Dedifferentiated amniotic fluid mesenchymal stem cell (primary cell): ENCODE measurements around the gene POFUT2.
"Not testable (repeated sequence)": the region's sequence is repeated elsewhere in the genome, so short reads cannot be mapped to it uniquely, and the experiment has no call there.

ENCODE experiments used
- DNase-seq: peaks from one replicate; pipeline ENCODE4 v3.0.0-alpha.2; 2016; ENCODE audit errors: extremely low spot score

POFUT2 gene

DNA sequence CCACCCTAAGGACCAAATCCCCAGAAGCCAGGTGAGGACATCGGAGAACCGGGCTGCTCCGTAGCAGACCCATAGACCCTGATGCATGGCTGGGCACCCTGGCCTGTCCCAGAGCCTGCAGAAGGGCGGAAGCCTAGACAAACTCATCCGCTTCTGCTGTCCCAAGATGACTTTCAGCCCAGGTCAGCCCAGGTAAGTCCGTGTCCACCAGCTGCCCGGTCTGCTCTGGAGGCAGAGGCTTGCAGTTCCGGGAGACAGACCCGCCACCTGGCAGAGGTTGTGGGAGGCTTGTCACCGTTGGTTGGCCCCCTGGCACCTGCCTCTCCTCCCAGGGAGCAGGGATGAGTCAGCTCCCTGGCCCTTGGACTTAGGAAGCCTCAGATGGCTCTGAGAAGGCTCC is 22.8 kb upstream of the POFUT2 start:
- DNase-seq = no peak

DNA sequence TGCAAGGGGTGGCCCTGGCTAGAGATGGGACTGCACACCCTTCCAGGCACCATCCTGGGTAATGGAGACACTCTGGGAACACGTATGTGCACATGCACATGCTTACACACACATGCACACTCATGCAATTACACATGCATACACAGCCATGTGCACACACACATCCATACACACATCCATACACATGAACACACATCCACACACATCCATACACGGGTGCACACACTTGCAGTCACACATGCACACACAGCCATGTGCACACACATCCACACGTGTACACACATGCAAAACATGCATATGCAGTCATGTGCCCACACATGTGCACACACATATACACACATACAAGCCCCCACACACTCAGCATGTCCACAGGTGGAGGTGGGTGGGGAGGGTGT is 22.3 kb upstream of the POFUT2 start:
- no peak for DNase-seq

DNA sequence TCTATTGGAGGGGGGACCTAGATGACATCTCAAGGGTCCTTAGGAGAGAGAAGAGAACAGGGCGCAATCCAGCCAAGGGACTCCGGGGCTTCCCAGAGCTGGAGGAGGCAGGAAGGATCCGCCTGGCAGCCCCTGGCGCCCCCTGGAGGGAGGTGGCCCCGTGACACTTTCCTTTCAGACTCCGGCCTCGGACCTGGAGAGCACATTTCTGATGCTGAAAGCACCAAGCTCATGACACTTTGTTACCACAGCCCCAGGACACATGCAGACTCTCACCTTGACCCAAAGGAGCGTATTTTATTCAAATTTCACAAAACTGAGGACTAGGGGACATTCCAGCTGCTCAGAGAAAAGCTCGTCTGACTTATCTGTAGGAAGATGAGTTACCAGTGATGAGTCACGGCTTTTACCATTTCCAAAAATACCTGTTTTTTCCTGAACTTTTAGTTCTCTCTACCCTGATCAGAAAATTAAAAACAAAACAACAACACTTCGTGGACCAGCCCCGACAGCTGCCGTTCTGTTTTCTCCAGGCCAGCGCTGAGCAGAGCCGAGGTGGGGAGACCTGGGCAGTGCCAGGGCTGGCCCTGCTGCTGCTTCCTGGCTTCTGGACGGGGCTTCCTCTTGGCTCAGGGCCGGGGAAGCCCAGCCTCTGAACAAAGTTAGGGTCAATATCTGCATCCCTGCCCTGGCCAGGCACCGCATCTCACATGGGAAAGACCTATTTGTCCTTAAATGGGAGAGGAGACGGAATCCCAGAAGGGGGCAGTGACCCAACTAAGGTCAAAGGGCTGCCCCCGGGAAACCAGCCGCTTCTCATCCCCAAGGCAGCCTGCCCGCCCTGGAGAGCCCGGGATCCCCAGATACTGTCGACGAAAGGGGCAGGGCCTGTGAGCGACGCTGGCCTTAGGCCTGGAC is 21.6 kb upstream of the POFUT2 start:
- DNase-seq = no peak

DNA sequence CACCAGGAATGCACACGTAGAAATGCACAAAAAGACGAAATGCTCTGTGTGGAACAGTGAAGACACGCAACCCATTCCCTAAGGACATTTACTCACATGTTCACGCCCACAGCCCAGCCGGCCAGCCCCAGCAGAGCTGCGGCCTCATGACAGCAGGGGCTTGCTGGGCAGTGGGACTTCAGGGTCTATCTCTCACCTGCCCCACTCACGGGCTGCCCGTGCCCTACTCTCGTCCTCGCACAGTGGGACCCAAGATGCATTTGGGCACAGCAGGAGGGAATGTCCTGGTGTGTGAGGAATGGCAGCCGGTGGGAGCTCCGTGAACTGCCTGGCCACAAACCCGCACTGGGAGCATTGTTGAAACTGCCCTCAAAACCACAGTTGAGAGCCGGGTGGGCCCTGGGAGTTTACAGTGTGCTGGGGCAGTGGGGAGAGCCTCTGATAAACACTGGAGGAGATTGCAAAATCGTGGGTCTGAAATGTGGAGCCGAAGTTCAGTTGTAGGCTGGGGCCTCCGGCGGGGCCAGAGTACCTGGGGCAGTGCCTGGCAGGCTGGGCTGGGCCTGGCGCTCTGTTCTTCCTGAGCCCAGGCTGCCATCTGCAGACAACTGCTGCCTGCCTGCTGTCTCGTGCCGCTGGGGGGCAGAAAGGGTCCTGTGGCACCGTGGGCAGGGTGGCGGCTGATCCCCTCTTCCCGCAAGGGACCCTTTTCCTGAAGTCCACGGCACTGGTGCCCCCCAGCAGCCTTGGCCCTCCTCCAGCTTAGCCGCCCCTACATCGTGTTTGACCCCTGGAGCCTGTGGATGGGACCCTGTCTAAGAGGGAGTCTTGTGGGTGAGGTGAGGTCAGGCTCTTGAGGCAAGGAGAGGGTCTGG is 20.7 kb upstream of the POFUT2 start:
- no peak for DNase-seq

DNA sequence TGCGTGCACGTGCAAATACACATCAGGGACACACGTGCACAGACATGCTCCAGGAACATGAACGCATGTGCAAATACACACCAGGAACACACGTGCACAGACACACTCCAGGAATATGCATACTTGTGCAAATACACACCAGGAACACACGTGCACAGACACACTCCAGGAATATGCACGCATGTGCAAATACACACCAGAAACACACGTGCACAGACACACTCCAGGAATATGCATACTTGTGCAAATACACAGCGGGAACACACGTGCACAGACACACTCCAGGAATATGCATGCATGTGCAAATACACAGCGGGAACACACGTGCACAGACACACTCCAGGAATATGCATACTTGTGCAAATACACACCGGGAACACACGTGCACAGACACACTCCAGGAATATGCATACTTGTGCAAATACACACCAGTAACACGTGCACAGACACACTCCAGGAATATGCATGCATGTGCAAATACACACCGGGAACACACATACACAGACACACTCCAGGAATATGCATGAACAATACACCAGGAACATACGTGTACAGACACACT is 20.0 kb upstream of the POFUT2 start:
- not testable (repeated sequence) for DNase-seq

DNA sequence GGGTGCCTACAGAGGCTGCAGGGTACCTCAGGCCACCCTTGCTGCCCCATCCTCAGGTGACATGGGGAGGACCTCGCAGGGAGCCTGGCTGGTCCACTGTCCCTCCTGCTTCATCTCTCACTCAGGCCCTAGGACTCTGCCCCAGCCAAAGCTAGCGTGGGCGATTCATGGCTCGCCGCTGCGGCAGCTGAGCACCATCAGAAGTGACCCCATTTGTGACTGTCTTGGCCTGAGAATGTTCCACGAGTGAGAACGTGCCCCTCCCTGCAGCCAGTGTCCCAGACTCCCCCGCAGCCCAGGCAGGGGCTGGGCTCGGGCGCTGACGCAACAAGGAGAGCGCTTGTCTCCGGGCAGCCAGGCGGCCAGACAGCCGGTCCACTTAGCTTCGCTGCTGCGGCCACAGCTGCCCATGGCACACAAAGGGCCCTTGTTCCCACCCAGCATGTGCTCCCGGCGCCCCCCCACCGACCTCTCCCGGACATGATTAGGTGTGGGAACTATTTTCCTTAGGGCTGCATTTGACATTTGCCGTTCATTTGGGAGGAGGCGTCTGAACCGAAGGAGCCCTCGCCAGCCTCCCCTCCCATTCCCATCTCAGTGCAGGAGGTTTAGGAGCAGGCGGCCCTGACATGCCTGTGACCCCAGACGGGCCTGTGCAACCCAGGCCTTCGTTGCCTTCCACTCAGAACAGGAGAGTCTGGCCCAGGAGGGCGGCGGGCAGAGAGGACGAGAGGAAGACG is 19.3 kb upstream of the POFUT2 start:
- no peak for DNase-seq

DNA sequence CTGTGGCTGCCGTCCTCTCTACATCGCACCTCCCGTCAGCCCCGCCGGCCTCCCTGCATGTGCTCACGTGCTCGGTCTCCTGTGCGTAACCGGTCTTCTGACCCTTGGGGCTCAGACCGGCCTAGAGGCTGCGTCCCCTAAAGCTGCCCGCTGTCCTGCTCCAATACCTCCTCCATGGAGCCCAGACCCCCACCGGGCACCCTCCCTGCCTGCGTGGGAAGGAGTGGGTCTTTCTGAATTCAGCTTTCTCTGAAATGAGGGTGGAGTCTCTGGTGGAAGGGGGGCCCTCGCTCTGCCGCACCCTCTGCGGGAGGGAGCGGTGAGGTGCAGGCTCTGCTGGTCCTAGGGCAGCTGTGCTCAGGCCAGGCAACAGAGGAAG is 18.7 kb upstream of the POFUT2 start:
- no peak for DNase-seq

DNA sequence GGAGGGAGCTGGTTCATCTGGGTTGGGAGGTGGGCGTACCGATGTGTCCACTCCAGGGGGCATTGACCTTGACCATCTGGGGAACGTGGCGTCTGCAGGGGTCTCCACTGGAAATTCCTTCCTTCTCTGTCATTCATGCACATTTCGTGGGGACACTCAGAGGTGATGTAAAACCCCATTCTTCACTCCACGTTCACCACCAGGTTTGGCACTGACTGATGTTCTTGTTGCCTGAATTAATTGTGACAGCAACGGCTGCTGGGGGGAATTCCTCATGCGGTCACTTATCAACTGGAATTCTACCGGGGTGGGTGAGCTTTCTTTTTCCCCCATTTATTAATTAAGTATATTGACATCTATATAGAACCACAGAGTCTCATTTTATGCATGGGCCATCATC is 18.1 kb upstream of the POFUT2 start:
- no peak for DNase-seq

DNA sequence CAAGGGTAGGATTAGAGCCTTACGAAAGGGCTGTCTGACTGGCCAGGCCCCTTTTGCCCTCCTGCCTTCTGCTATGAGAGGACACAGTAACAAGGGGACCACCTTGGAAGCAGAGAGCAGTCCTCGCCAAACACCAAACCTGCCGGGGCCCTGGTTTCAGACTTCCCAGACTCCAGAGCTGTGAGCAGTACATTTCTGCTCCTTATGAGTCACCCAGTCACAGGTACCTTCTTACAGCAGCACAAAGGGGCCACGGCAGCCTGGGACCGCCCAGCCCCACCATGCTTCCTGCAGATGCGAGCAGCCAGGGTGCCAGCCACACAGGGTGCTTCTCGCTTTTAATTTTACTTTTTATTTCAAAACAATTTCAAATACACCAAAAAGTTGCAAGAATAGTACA is 17.2 kb upstream of the POFUT2 start:
- no peak for DNase-seq

DNA sequence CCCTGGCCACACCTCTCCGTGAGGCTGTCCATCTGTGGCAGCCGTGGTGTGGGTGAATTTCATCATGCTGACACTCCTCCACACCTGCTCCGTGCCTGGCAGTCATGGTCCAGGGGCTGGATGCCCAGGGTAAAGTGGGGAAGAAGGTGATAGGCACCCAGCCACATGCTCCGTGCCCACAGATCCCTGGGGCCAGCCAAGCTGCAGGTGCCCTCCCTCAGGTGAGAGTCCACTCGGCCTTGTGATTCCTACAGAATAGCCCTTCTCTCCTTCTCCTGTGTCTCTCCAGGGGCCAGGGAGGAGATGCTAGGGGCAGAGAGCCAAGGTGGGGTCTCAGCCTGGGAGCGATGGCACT is 16.8 kb upstream of the POFUT2 start:
- no peak for DNase-seq

DNA sequence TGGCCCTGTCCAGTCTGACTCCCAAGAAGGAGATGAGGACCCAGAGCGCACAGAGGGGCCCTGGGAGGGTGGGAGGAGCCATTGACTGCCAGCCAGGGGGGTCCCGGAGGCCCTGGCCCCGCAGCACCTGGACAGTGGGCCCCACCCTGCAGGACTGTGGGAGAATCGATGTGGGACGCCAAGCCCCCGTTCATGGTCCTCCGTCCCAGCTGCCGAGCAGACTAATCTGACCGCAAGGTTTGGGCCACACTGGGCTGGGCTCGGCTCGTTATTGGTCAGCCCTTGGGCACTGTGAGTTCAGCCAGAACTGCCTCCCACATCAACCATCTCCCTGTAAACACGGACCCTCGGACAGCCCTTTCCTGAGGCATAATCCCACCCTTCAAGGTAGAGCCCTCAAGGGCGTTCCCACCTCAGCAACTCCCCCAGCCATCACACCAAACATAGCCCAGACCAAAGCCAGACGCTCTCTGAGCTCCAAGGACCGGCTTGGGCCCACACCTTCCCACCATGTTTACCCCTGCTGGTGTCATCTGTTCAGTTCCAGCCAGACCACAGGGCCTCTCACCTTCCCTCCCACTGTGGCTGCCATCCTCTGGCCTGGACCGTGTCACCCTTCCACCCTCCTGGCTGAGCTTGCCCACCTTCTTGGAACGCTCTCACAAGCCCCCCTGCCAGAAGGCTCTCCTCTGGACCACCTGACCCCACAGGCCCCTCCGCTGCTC is 16.2 kb upstream of the POFUT2 start:
- DNase-seq = no peak

DNA sequence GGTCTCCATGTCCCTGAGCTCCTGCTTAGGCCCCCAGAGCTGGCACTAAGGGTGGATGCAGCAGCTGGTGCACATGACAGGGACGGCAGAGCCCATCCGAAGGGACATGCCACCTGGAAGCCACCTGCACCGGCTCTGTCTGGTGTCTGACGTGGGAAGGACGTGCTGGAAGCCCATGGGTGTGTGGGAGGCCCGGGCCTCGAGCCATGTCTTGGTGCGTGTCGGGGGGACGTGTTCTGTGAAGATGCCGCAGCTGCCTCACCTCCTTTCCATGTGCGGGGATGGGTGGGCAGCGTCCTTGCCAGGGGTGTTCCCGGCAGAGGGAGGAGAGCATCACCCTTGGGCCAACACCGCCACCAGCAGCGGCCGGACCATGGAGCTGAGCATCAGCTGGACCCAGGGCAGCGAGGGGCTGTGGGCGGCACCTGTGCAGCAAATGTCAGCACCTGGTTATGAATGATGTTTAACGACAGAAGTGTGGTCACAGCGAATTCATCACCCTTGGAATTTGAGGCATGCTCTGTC is 15.5 kb upstream of the POFUT2 start:
- DNase-seq = no peak

DNA sequence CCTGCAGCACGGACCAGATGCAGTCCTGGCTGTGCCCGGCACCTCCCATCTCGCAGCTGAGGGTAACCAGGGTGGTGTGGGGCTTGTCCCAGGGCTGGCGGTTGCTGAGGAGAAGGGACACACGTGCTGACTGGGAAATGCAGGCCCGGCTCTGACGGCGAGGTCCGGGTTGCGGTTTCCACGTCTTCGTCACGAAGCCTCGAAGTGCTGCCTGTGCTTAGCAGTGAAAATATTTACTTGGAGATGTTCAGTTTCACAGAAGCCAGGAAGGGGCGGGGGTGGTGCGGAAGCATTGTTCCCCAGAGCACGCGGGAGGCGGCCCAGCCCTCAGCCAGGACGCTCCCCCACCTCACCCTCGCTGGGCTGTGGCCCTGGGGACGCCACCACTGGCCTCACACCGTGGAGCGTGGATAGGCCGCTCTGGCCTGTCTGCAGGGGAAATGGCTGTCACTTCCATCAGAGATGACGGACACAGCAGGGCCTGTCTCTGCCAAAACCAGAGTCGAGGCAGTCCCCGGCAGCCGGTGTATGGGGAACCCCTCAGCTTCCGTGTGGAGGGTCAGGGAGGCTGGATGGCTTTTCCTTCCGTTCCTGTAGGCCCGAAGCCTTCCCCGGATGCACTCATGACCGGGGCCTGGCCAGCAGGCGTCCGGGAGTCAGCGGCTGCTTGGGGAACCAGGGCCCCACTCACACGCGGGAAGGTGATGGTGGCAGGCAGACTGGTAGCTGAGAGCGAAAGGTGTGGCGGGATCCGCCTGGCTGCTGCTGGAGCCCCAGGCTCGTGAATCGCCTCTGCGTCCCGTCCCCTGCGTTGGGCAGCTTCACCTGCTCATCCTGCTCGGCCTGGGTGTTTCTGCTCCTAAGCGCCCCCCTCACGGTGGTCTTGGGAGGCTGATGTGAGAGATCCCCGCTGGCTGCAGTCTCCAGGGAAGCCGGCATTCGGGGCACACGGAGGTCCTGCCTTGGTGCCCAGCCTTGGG is 14.7 kb upstream of the POFUT2 start:
- no peak for DNase-seq

DNA sequence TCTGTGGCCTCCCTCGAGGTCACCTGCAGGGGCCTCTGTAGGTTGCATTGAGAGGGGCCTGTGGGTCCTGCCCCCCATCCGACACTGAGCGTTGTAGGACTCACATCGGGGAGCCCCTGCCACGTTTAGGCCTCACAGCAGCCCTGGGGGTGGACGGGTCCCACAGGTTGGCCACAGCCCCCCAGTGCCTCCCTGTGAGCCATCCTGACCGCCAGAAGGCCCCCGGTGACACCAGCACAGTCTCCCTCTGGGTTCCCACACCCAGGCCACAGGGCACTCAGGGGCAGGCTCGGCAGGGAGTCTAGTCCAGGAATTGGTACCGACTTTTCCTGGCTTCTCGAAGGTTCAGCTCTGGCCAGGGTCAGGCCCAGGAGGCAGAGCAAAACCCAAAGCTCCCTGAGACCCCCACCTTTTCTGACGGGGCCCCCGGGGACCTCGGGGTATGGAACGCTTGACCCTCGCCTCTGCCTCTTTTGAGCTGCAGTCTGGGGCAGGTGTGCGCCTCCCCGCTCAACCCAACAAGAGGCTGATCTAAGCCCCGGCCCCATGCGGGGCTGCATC is 13.9 kb upstream of the POFUT2 start:
- no peak for DNase-seq

DNA sequence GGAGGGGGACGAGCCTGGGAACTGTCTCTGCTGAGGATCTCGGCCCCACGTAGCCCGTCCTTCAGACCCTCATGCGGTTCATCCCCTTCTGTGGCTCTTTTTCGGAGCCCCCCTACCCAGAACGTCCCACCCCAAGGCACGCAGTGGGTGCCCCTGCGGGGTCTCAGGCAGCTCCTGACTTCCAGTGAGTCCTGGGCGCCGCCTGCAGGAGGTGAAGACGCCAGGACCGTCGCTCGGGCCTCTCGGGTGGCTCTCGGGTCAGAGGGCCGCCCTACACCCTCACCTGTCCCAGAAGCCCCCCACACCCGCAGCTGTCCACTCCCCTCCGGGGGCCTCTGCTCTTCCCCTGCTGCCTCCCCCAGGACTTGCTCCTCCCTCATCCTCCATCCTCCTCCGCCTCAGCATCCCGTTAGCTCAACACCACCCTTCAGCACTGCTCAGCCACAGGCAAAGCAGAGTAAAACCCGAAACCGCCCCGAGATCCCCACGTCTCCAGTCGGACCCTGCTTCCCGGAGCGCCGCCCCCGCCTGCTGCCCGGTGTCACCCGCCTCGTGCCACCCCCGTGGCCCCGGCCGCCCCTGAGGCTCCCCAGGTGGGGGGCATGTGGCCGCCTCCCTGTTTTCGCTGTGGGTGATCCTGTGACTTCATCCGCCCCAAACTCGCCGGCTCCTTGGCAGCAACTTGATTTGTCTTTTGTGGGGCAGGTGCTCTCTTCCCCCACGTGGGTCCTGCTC is 13.3 kb upstream of the POFUT2 start:
- DNase-seq = no peak

DNA sequence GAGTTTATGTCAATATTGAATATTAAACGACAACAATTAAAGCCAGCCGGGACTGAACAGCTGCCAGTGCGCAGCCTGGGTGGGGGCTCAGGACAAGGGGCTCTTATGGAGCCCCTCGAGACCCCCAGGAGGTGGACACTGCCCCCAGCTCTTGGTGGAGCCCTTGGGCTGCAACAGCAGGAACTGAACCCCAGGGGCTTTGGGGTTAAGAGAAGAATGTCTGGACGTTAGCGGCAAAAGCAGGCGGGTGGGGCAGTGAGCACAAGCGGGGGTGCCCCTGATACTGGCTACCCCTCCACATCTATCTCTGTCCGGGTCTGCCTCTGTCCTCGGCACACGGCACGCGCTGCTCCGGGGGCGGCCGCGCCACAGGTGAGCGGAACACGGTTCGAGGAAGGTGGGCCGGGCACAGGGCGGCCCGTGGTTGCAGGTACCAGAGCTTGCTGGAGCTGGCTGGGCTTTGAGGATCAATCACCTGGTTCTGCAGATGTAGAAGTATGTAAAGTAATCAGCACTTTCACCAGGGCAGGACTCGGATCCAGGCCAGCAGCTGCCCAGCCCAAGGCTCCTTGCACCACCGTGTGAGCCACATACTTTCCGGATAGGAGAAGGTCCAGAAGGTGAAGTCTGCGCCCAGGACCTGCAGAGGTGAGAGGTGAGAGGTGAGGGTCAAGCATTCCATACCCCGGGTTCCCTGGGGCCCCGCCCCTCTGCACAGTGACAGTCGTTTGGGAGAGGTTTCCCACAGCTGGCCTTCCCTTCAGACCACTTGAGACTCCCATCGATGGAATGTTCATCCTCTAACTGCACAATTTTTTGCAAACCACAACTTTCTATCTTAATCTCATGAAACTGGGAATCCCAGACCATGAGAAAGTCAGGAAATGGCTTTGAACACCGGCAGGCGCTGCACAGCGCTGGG is 12.4 kb upstream of the POFUT2 start:
- DNase-seq = no peak

DNA sequence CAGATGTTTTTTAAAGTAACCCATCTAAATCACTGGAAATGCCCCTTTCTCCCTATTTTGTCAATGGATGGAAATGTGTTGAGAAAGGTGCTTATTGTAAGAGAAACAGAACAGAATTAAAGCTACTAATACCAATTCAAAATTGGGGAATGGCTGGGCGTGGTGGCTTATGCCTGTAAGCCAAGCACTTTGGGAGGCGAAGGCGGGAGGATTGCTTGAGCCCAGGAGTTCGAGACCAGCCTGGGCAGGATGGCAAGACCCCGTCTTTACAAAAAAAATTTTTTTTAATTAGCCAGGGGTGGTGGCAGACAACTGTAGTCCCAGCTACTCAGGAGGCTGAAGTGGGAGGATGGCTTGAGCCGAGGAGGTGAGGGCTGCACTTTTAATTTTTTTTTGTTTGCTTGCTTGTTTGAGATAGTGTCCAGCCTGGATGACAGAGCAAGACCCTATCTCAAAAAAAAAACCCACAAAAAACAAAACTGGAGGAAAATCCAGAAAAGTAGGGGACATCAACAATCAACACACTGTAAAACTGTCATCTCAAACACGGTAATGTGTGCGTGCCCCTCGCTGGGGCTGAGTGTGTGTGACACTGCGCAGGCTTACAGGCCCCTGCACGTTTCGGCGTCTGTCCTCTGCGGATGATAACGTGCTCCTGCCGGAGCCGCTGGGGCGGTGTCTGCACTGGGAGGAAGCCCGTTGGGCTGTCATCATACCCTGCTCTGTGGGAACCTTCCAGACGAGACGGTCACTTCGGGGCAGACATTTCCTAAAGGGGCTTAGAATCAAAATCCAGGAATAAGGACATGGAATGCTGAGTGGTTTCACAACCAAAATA is 11.6 kb upstream of the POFUT2 start:
- no peak for DNase-seq
